Ascending aorta (tissue), 2 donors: Measurements from ENCODE around the gene UBQLN1. TPM values are rescaled to one million over a fixed set of nuclear protein-coding genes. Genes with fewer than 3 reads are reported as not detected.

ENCODE experiments used
- DNase-seq, 2 donors: peaks; one replicate each; pipeline ENCODE4 v3.0.0-alpha.2; 2019; ENCODE audit warnings: low spot score in 2 of 2
- H3K27ac ChIP-seq, 2 donors: fragments of 200-600 bp; sonication (generic); one replicate each; pipeline ENCODE4 v1.5.1; 2016 to 2017; ENCODE audit warnings: mild to moderate bottlenecking in 1 of 2
- H3K27me3 ChIP-seq: fragments of 200-600 bp; sonication (generic); one replicate; pipeline ENCODE4 v1.5.1; 2017
- H3K36me3 ChIP-seq, 2 donors: fragments of 200-600 bp; sonication (generic); one replicate each; pipeline ENCODE4 v1.5.1; 2016
- H3K4me1 ChIP-seq, 2 donors: fragments of 200-600 bp; sonication (generic); one replicate each; pipeline ENCODE4 v1.5.1; 2016 to 2017; ENCODE audit warnings: mild to moderate bottlenecking in 1 of 2
- H3K4me3 ChIP-seq, 2 donors: fragments of 200-600 bp; sonication (generic); one replicate each; pipeline ENCODE4 v1.5.1; 2016 to 2017; ENCODE audit warnings: mild to moderate bottlenecking in 1 of 2
- H3K9me3 ChIP-seq, 2 donors: fragments of 200-600 bp; sonication (generic); one replicate each; pipeline ENCODE4 v1.5.1; 2016
- CTCF ChIP-seq, 3 experiments: fragments of 200-600 bp in 2 of 3; fragments of 450-650 bp in 1 of 3; sonication (generic) in 2 of 3; IDR thresholded peaks; one replicate each; pipeline ENCODE4 v1.5.1; 2016 to 2019; ENCODE audit warnings: antibody characterized with exemption in 3 of 3, mild to moderate bottlenecking in 1 of 3, moderate library complexity in 1 of 3
- intact Hi-C: fragments of 100-400 bp; cut with DNase I; formaldehyde crosslinking; loops from one replicate; pipeline ENCODE4 v1.15.1; 2023
- total RNA-seq: library from RNA; depleted of rRNA; stranded (reverse); fragments of >200 nt; gene quantifications from one replicate; pipeline ENCODE4 v1.1.0, GENCODE V29; 2016

The UBQLN1 gene
- total RNA-seq, 1 donor from 2014 or later: 118 TPM

- TF ChIP-seq CTCF (IDR thresholded peaks at IDR 0.05): no peak
- Histone ChIP-seq H3K36me3 (peaks cover 26 to 55% of the 10 kb centered on the region in 2 donors), H3K9me3 (no peaks in the 10 kb centered on the region), H3K4me3 (no peak overlapping the region), H3K27me3 (no peaks in the 10 kb centered on the region), H3K27ac (no peak overlapping the region), H3K4me1 (no peaks in the 10 kb centered on the region)
- intact Hi-C loops: no loop called here
- no peak for DNase-seq
Observed at GRCh38 chr9:83681490-83681889, 26.3 kb downstream of the UBQLN1 start.

GRCh38 chr9:83680233-83680632, 27.5 kb downstream of the UBQLN1 start:
- intact Hi-C loops: no loop called here
- peaks cover 31 to 57% of the 10 kb centered on the region in 2 donors for H3K36me3 ChIP-seq

GRCh38 chr9:83677596-83677995, 30.2 kb downstream of the UBQLN1 start:
- Histone ChIP-seq H3K9me3 (no peaks in the 10 kb centered on the region), H3K27me3 (no peaks in the 10 kb centered on the region), H3K4me1 (no peaks in the 10 kb centered on the region), H3K4me3 (no peak overlapping the region), H3K27ac (no peak overlapping the region), H3K36me3 (peaks cover 38 to 65% of the 10 kb centered on the region in 2 donors)
- TF ChIP-seq CTCF (IDR thresholded peaks at IDR 0.05): no peak
- DNase-seq: no peak
- intact Hi-C loops: no loop called here

More at GRCh38 chr9:83680233-83680632, 27.5 kb downstream of the UBQLN1 start:
- DNase-seq: no peak
- no peaks in the 10 kb centered on the region for H3K27me3 ChIP-seq
- no peaks in the 10 kb centered on the region for H3K9me3 ChIP-seq
- no peak overlapping the region for H3K27ac ChIP-seq
- no peaks in the 10 kb centered on the region for H3K4me1 ChIP-seq
- no peak for TF ChIP-seq CTCF (IDR thresholded peaks at IDR 0.05)
- no peak overlapping the region for H3K4me3 ChIP-seq

GRCh38 chr9:83675466-83675865, 32.3 kb downstream of the UBQLN1 start:
- H3K27me3 ChIP-seq: no peaks in the 10 kb centered on the region
- H3K4me3 ChIP-seq: no peak overlapping the region
- intact Hi-C loops: no loop called here
- H3K9me3 ChIP-seq: no peaks in the 10 kb centered on the region
- no peak for TF ChIP-seq CTCF (IDR thresholded peaks at IDR 0.05)
- H3K36me3 ChIP-seq: peaks cover 43 to 73% of the 10 kb centered on the region in 2 donors
- no peak overlapping the region for H3K27ac ChIP-seq
- DNase-seq: no peak
- H3K4me1 ChIP-seq: no peaks in the 10 kb centered on the region

- no peak overlapping the region for H3K27ac ChIP-seq
- no peak for TF ChIP-seq CTCF (IDR thresholded peaks at IDR 0.05)
- H3K9me3 ChIP-seq: no peaks in the 10 kb centered on the region
- H3K36me3 ChIP-seq: peaks cover 17 to 49% of the 10 kb centered on the region in 2 donors
- DNase-seq: no peak
- intact Hi-C loops: no loop called here
- H3K4me3 ChIP-seq: no peak overlapping the region
- H3K4me1 ChIP-seq: no peaks in the 10 kb centered on the region
- H3K27me3 ChIP-seq: no peaks in the 10 kb centered on the region
Observed at GRCh38 chr9:83671451-83671850, 36.3 kb downstream of the UBQLN1 start.

- intact Hi-C loops: no loop called here
- H3K4me1 ChIP-seq: no peaks in the 10 kb centered on the region
- no peak overlapping the region for H3K4me3 ChIP-seq
- H3K36me3 ChIP-seq: peaks cover 13 to 48% of the 10 kb centered on the region in 2 donors
- no peak for TF ChIP-seq CTCF (IDR thresholded peaks at IDR 0.05)
- no peaks in the 10 kb centered on the region for H3K27me3 ChIP-seq
- no peak overlapping the region for H3K27ac ChIP-seq
- no peak for DNase-seq
- no peaks in the 10 kb centered on the region for H3K9me3 ChIP-seq
Observed at GRCh38 chr9:83670381-83670780, 37.4 kb downstream of the UBQLN1 start.
